Stimulated activated CD4-positive, alpha-beta T cell treated with anti-CD3 and anti-CD28 coated beads, TNF-alpha, amount 100 ng/mL, for 1 hour (primary cell): ENCODE data around the gene ARHGEF9.

Experiments used
- DNase-seq, 3 donors: peaks; one replicate each; pipeline ENCODE4 v3.0.0-alpha.2; 2020; ENCODE audit warnings: low read depth in 3 of 3, low spot score in 1 of 3

Gene ARHGEF9

DNA sequence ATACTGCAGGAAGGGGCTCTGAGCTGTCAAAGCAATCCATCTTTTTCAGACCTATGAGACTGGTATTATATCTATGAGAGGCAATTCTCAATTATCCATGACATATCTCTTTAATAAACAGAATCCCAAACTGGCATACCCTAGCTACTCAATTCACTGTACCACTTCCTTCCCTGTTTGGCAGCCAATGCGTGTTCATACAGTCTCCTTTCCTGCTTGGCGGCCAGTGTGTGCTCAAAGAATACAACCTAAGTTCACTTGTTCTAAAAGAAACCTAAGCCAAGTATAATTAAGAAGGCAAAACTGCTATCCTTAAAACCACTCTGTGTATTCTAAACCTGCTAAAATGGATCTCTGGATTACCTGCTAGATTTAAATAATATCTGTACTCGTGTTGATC, 38.3 kb downstream of the ARHGEF9 start:
- no peak for DNase-seq

DNA sequence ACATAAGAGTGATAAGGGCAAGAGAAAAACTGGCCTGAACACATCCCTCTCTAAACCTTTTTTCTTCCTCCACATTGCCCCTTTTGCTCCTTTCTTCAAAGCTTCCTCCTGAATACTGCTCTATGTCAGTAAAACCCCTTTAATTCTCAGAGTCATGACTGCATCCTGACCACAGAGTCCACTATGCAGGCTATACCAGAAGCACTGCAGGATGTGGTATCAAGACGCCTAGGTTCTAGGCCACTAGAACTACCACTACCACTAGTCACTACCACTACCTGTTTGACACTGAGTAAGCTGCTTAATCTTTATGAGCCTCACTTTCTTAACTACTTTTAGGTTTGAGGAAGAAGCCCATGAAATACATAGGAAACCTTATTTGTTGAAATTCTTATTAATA, 38.7 kb downstream of the ARHGEF9 start:
- no peak for DNase-seq

- no peak for DNase-seq
These were observed 40.1 kb downstream of the ARHGEF9 start for GRCh38 chrX:63744850-63745394.

- DNase-seq = no peak
These were observed 41.4 kb downstream of the ARHGEF9 start for GRCh38 chrX:63743596-63743995.

DNA sequence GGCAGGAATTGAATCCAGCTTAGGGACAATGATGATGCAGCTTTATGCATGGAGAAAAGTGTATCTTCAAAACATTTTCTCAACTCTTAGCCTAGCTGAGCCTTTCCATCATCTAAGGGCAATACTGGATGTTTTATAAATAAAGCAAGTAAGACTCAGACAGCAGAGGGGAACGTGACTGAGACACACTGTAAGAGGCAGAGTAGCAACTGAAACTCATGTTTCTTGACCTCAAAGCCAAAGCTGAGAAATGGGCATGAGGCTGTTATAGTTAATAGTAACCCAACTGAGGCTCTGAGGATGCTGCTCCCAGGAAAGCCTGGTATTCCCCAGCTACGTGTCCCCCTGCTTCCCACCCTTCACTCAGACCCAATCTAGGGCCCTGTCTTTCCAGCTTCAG, 44.6 kb downstream of the ARHGEF9 start:
- no peak for DNase-seq

DNA sequence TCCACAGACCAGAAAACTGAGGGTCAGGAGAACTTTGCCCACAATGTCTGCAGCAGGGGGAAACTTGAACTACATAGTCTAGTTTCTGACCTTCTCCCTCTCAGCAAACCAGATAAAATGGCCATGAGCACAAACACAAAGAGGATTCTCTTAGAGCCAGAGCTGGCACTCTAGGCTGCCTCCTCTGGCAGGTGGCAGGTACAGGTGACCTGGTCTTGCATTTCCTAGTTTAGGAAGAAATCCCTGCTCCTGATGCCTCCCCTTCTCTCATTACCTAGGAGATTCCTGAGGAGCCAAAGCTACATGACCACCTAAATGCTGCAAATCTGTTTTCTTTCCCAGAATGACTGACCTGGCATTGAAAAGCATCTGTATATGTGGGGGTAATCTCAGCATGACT, 45.1 kb downstream of the ARHGEF9 start:
- DNase-seq = no peak

DNA sequence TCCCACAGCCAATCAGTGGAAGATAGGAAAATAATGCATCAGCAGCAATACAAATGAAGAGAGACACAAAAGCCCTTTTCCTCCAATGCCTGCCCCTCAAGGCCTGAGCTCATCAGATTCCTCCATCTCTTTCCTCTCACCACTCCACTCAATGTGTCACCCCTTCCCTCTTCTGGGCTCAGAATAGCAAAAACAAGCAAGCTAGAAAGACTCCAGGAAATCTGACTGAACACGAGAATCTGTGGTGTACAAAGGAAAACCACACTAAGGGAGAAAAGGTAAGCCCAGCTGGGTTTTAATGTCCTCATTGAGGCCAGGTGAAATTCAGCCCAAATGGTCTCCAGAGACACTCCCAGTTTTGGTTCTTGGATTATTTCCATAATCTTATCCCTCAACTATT, 46.3 kb downstream of the ARHGEF9 start:
- DNase-seq = no peak

GRCh38 chrX:63737131-63737921, 47.7 kb downstream of the ARHGEF9 start:
- no peak for DNase-seq

GRCh38 chrX:63735882-63736281, 49.1 kb downstream of the ARHGEF9 start:
- no peak for DNase-seq

- no peak for DNase-seq
These were observed 64.7 kb downstream of the ARHGEF9 start for GRCh38 chrX:63720293-63720692.

GRCh38 chrX:63719633-63720032, 65.4 kb downstream of the ARHGEF9 start:
- no peak for DNase-seq

DNA sequence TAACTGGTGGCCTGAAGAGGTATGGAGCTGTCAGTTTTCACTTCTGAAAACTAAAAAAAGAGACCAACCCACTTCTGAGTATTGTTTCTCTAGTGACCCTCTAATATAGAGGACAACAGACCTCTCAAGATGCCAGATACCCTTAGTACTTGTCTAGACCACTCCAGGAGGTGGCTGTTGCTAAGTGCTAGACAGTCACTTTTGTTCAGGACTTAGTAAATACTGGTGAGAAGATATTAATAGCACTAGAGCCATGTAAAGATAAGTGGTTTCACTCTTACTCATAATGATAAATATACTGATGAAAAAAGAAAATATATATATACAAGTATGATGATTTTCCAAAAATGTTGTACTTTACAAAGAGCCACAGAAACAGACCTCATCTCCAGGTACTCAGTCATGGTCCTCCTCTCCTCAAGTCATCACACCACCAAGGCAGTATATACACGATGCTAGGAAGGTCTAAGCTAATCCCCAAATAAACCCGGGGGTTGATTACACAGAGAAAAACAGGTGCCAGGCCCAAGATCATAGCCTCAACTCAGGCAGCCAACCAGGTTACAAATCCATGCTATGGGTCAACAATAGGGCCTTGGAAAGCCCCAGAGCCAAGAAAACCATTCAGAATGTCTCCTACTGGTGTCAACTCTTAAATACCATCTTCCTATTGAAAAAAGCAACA, 66.9 kb downstream of the ARHGEF9 start:
- no peak for DNase-seq

DNA sequence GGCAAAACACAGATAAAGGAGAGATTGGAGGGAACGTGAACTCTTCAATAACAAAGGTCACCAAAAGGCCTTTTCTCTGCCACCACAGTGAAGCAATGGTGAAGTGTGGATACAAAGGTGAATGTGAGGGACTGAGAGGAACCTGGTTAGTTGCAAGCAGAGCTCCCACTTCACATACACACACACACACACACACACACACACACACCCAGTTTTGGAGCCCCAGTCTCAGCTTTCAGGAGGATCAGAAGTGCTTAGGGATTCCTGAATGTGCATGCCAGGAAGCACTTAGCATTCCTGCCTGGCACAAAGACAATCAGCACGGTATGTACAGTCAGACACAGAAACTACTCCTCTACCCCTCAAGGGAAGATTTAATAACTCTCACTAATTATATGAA, 71.5 kb downstream of the ARHGEF9 start:
- no peak for DNase-seq

DNA sequence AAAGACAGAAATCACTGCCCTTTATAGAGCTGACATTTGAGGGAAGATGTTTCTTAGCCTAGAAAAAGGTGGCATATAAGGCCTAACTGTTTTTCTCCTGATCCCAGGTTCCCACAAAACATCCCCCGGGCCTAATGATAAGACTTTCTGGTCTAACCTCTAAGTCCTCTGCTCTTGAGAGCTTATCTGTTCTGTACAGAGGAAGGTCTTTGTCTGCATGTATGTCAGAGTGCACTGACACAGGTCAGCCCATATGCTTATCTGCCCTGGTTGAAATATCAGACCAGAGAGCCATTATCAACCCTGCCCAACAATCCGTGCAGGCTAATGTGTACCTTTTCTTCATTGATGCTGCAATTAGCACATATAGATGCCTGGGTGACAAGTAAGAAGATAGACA, 76.2 kb downstream of the ARHGEF9 start:
- no peak for DNase-seq

GRCh38 chrX:63702556-63702955, 82.5 kb downstream of the ARHGEF9 start:
- DNase-seq = no peak

GRCh38 chrX:63686878-63687714, 97.9 kb downstream of the ARHGEF9 start:
- DNase-seq = no peak

DNA sequence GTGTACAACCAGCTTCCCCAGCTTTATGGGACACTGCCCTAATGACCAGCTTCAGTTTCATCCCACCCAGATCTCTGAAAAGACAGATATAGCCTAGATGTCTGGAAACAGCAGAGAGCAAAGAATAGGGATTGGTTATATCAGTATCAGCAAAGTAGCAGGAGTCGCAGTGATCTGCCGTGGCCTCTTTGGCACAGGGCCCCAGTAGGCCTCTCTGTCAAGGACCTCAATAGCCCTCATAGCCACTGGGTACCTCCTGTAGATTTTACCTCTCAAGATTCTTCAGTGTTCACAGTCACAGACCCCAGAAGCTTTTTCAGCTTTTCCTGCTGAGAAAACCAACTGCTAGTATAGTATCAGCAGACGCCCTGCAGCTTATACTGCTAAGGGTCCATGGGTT, 104.6 kb downstream of the ARHGEF9 start:
- no peak for DNase-seq

- no peak for DNase-seq
These were observed 105.6 kb downstream of the ARHGEF9 start for GRCh38 chrX:63679432-63679831.

- DNase-seq = no peak
These were observed 109.3 kb downstream of the ARHGEF9 start for GRCh38 chrX:63675716-63676115.

GRCh38 chrX:63673896-63674295, 111.1 kb downstream of the ARHGEF9 start:
- DNase-seq = no peak

DNA sequence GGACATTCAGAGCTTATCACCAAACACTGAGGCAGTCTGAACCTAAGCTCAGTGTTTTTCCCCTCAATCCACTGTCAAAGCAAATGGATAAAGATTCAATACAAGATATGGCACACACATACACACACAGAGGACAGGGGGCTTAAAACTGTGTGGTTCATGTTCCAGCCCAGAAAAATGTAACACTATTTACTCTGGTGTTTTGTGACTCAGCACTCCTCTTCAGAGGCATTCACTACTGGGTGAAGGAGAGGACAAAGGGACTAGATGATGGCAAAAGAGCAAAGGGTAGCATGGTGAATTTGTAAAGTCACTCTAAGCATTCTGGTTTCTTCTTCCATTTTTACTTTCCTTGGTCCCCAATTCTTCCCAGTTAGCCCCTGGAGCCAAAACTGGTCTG, 120.3 kb downstream of the ARHGEF9 start:
- no peak for DNase-seq

DNA sequence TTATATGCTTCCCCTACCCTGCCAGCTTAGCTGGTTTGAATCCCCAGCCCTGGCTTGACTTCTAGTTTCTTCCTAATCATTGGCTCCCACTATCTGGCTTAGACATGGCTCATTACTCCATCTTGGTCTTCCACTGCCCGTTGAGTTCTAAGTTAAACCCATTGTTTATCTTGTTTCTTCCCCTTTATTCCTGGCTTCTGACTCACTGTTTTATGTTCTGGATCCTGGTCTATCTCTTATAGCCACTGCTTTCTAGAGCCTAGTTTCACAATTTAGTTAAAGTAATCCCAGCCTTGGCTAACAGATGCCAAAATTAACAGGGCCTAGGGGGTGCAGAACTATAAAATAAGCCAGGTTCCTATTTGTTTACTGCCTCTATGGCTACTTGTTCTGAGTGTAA, 120.9 kb downstream of the ARHGEF9 start:
- no peak for DNase-seq
